Body of pancreas (tissue), 4 donors: Measurements from ENCODE around the gene NFYC. TPM values are rescaled to one million over a fixed set of nuclear protein-coding genes. Genes with fewer than 3 reads are reported as not detected.

Experiments
- ATAC-seq: fragments of 150-250 bp; one replicate; pipeline ENCODE4 v1.9.1; 2016
- DNase-seq, 4 donors: peaks; one replicate each; pipeline ENCODE4 v3.0.0-alpha.2; 2019
- H3K27ac ChIP-seq, 4 donors: fragments of 200-600 bp; sonication (generic); 1 replicate in 3 of 4; 2 replicates in 1 of 4; pipeline versions ENCODE4 v1.5.1 to v1.6.1; 2016 to 2019; ENCODE audit warnings: mild to moderate bottlenecking in 1 of 4, mixed read lengths in 1 of 4, moderate library complexity in 1 of 4
- H3K27me3 ChIP-seq, 2 donors: fragments of 200-600 bp; sonication (generic); one replicate each; pipeline ENCODE4 v1.6.0; 2016; ENCODE audit warnings: mild to moderate bottlenecking in 1 of 2
- H3K36me3 ChIP-seq, 2 donors: fragments of 200-600 bp; sonication (generic); replicated peaks in 1 of 2; 2 replicates each; pipeline ENCODE4 v1.5.1; 2016; ENCODE audit warnings: low read depth in 2 of 2; ENCODE audit not compliant: insufficient read depth in 1 of 2
- H3K4me1 ChIP-seq: fragments of 200-600 bp; sonication (generic); one replicate; pipeline ENCODE4 v1.6.0; 2016
- H3K4me3 ChIP-seq, 2 donors: fragments of 200-600 bp; sonication (generic); 1 replicate in 1 of 2; 2 replicates in 1 of 2; pipeline ENCODE4 v1.5.1; 2016 to 2019
- H3K9me3 ChIP-seq, 3 donors: fragments of 200-600 bp; sonication (generic); 1 replicate in 2 of 3; 2 replicates in 1 of 3; pipeline ENCODE4 v1.5.1; 2016
- CTCF ChIP-seq, 7 experiments: fragments of 450-650 bp in 4 of 7; fragments of 200-600 bp in 3 of 7; sonication (generic) in 3 of 7; IDR thresholded peaks; one replicate each; pipeline ENCODE4 v1.5.1; 2016 to 2019; ENCODE audit warnings: antibody characterized with exemption in 7 of 7
- POLR2A ChIP-seq, 3 donors: fragments of 450-650 bp; IDR thresholded peaks; one replicate each; pipeline ENCODE4 v1.6.1; 2016; ENCODE audit warnings: antibody characterized with exemption in 3 of 3, mild to moderate bottlenecking in 2 of 3
- WGBS, 2 donors: methylation state at CpG; one replicate each; pipeline ENCODE4 v1.1.5; 2017; 5-methylcytosine and 5-hydroxymethylcytosine counted together
- intact Hi-C: fragments of 100-400 bp; cut with DNase I; formaldehyde crosslinking; loops from one replicate; pipeline ENCODE4 v1.15.1; 2023
- total RNA-seq, 2 donors: library from RNA; depleted of rRNA; stranded (reverse); fragments of >200 nt; gene quantifications; one replicate each; pipeline ENCODE4 v1.1.0, GENCODE V29; 2016

The NFYC gene
- total RNA-seq, 2 donors from 2014 or later: 37.2 to 44.9 TPM

DNA sequence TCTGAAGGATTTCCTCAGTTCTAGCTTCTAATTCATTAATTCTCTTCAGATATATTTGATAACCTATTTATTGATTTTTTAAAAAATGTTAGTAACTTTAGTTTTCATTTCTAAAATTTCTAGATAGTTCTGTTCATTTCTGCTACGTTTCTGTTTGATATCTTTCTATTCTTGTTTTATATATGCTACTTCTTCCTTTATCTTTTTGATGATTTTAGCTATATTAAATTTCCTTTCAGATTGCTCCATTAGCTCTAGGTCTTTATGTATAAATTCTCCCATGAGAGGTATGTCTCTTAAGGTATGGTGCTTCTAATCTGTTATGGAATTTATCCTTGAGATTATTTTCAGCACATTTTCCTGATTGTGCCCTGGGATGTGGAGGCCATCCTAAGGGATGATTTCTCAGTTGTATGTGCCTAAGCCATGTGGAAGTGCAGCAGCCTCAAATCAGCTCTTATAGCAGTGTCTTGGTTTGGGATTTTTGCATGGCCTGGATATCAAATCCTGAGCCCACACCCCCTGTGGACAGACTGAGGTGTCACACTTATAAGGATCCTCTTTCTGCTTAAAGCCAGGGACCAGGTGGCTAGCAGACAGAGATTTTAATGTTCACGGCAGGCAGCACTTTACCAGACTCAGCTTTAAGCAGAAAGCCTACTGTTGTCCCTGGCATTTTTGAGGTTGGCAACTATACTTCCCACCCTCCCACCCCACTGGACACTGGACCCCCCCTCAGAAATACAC lies 85.9 kb downstream of the NFYC start:
- TF ChIP-seq POLR2A (IDR thresholded peaks at IDR 0.05): no peak
- TF ChIP-seq CTCF (IDR thresholded peaks at IDR 0.05): no peak
- intact Hi-C loops: no loop called here
- 96 to 97% methylated on average over 2 of the region's 2 CpGs for WGBS, 2 donors

GRCh38 chr1:40780678-40781607 lies 89.4 kb downstream of the NFYC start:
- Histone ChIP-seq H3K4me3 (no peak overlapping the region), H3K4me1 (peaks cover 12% of the 10 kb centered on the region), H3K36me3 (no peaks in the 10 kb centered on the region), H3K27ac (no peak overlapping the region), H3K9me3 (no peaks in the 10 kb centered on the region), H3K27me3 (no peaks in the 10 kb centered on the region)
- TF ChIP-seq POLR2A (IDR thresholded peaks at IDR 0.05) (no peak), CTCF (IDR thresholded peaks at IDR 0.05) (no peak)
- DNase-seq: no peak
- ATAC-seq: no peak
- 70 to 77% methylated on average over 10 to 11 of the region's 11 CpGs for WGBS, 2 donors
- intact Hi-C loops: no loop called here

More for the DNA sequence above, 85.9 kb downstream of the NFYC start:
- H3K4me3 ChIP-seq: no peak overlapping the region
- peaks cover 10% of the 10 kb centered on the region for H3K4me1 ChIP-seq
- H3K36me3 ChIP-seq: peaks cover 0 to 4% of the 10 kb centered on the region in 2 donors
- no peaks in the 10 kb centered on the region for H3K9me3 ChIP-seq
- ATAC-seq: no peak
- H3K27me3 ChIP-seq: no peaks in the 10 kb centered on the region
- DNase-seq: no peak
- no peak overlapping the region for H3K27ac ChIP-seq

DNA sequence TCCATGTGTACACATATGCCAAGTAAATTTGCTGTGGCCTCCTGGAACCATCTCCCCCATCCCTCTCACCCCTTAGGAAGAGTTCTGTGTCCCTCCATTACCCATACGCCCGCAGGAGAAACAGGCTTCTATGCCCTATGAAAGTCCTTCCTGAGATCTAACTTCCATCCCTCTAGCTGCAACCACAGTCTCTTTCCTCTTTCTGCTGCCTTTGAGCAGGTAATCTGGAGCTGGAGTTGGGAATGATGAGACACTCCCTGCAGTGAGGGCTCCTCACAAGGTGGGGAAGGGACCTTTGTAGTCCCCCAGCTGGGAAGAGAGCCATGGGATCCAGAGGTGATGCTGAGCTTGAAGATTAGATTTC lies 90.1 kb downstream of the NFYC start:
- no peak overlapping the region for H3K4me3 ChIP-seq
- TF ChIP-seq POLR2A (IDR thresholded peaks at IDR 0.05) (no peak), CTCF (IDR thresholded peaks at IDR 0.05) (no peak)
- intact Hi-C loops: no loop called here
- DNase-seq (no peak), ATAC-seq (no peak)
- H3K4me1 ChIP-seq: peaks cover 12% of the 10 kb centered on the region
- WGBS, 2 donors: 91 to 92% methylated on average over 2 of the region's 2 CpGs
- no peaks in the 10 kb centered on the region for H3K27me3 ChIP-seq
- H3K27ac ChIP-seq: no peak overlapping the region
- no peaks in the 10 kb centered on the region for H3K9me3 ChIP-seq
- no peaks in the 10 kb centered on the region for H3K36me3 ChIP-seq

DNA sequence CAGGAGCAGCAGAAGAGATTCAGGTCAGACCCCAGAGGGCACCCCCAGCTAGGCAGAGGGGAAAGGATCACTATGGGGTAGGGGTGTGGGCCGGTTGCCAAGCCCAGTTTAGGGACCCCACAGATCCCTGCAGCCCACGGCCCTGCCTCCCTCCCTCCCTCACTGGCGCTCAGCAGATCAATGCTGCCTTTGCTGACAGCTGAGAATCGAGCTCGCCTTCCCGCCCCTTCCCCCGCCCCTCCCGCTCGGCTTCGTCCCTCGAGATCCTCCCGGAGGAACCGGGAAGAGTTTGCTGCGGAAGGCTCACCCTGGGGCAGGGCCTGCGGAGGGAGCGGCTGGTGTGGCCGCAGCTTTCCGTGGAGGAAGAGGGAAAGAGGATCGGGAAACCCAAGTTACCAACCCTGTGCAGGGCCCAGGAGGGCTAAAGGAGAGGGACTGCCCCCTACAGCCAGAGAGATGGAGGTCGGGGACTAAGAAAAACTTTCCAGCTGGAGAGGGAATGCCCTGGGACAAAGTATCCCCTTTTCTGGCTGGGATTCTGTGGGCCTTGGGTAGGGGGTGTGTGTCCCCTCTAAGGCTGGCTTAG lies 91.0 kb downstream of the NFYC start:
- H3K27ac ChIP-seq: no peak overlapping the region
- ATAC-seq (peak; percentile 7), DNase-seq (peak in 3 of 4 donors; percentile 20 to 36 (median 33))
- no peaks in the 10 kb centered on the region for H3K9me3 ChIP-seq
- no peaks in the 10 kb centered on the region for H3K27me3 ChIP-seq
- no peak overlapping the region for H3K4me3 ChIP-seq
- 2 to 11% methylated on average over 6 to 20 of the region's 20 CpGs for WGBS, 2 donors
- intact Hi-C loops: no loop called here
- TF ChIP-seq CTCF (IDR thresholded peaks at IDR 0.05) (no peak), POLR2A (IDR thresholded peaks at IDR 0.05) (no peak)
- no peaks in the 10 kb centered on the region for H3K36me3 ChIP-seq
- peaks cover 12% of the 10 kb centered on the region for H3K4me1 ChIP-seq
